PC-9 (cell line): Measurements from ENCODE around the gene IZUMO3. TPM values are rescaled to one million over a fixed set of nuclear protein-coding genes. Genes with fewer than 3 reads are reported as not detected.
A peak's percentile ranks its signal among the peaks of the same experiment; 100 is the strongest.

Experiments used
- Bru-seq: library from RNA; stranded (reverse); fragments of 400-500 nt; gene quantifications from one replicate; lab custom pipeline; 2021; lab: Mats Ljungman, UMichigan
- BruChase-seq, 2 experiments: library from RNA; stranded (reverse); fragments of 400-500 nt; gene quantifications; one replicate each; lab custom pipeline; 2021; lab: Mats Ljungman, UMichigan
- BruUV-seq: library from RNA; stranded (reverse); fragments of 400-500 nt; replicated peaks from 2 replicates; lab custom pipeline; 2021; lab: Mats Ljungman, UMichigan
- CTCF ChIA-PET: fragments of 300-600 bp; sonication (Branson Sonifier 250); formaldehyde crosslinking; loops from one replicate; lab custom pipeline; 2022; ENCODE audit warnings: antibody characterized with exemption; lab: Charles Lee
- POLR2A ChIA-PET: fragments of 300-600 bp; sonication (Branson Sonifier 250); formaldehyde crosslinking; loops from one replicate; lab custom pipeline; 2022; ENCODE audit warnings: antibody characterized with exemption; ENCODE audit not compliant: unreplicated experiment; lab: Charles Lee
- DNase-seq, 2 experiments: peaks; one replicate each; pipeline versions ENCODE4 v3.0.0 to v3.0.0-alpha.2; 2015 to 2022; ENCODE audit warnings: mixed read lengths in 1 of 2
- H2AFZ ChIP-seq: fragments of 200-600 bp; sonication (generic); 2 replicates; pipeline ENCODE4 v1.8.1; 2017; ENCODE audit warnings: antibody characterized with exemption
- H3F3A ChIP-seq: fragments of 200-600 bp; sonication (generic); 2 replicates; pipeline ENCODE4 v1.8.1; 2017; ENCODE audit warnings: antibody characterized with exemption, mild to moderate bottlenecking, low read depth; ENCODE audit not compliant: insufficient read depth
- H3K27ac ChIP-seq: fragments of 200-600 bp; sonication (generic); 2 replicates; pipeline ENCODE4 v1.6.1; 2016; ENCODE audit warnings: mixed run types
- H3K27me3 ChIP-seq: fragments of 200-600 bp; sonication (generic); 2 replicates; pipeline ENCODE4 v1.6.1; 2016; ENCODE audit warnings: low read depth, mixed run types; ENCODE audit not compliant: insufficient read depth
- H3K36me3 ChIP-seq: fragments of 200-600 bp; sonication (generic); 2 replicates; pipeline ENCODE4 v1.6.1; 2016; ENCODE audit warnings: low read depth, mixed run types
- H3K4me1 ChIP-seq: fragments of 200-600 bp; sonication (generic); replicated peaks from 2 replicates; pipeline ENCODE4 v1.6.1; 2016; ENCODE audit warnings: mixed run types; ENCODE audit not compliant: insufficient read depth
- H3K4me2 ChIP-seq: fragments of 200-600 bp; sonication (generic); 2 replicates; pipeline ENCODE4 v1.6.1; 2017; ENCODE audit warnings: mixed run types
- H3K4me3 ChIP-seq: fragments of 200-600 bp; sonication (generic); 2 replicates; pipeline ENCODE4 v1.6.1; 2016; ENCODE audit warnings: mixed run types
- H3K79me2 ChIP-seq: fragments of 200-600 bp; sonication (generic); 2 replicates; pipeline ENCODE4 v1.6.1; 2017; ENCODE audit warnings: low read depth, mixed run types
- H3K9me2 ChIP-seq: fragments of 200-600 bp; sonication (generic); 2 replicates; pipeline ENCODE4 v1.8.1; 2017; ENCODE audit warnings: mild to moderate bottlenecking; ENCODE audit not compliant: insufficient read depth
- H3K9me3 ChIP-seq: fragments of 200-600 bp; sonication (generic); 2 replicates; pipeline ENCODE4 v1.8.1; 2016; ENCODE audit warnings: low read depth; ENCODE audit not compliant: insufficient read depth
- H4K20me1 ChIP-seq: fragments of 200-600 bp; sonication (generic); 2 replicates; pipeline ENCODE4 v1.8.1; 2017; ENCODE audit not compliant: insufficient read depth
- EZH2 ChIP-seq: fragments of 200-600 bp; sonication (generic); IDR thresholded peaks from 2 replicates; pipeline ENCODE4 v1.8.0; 2017; ENCODE audit warnings: antibody characterized with exemption, low read depth
- intact Hi-C: fragments of 100-400 bp; cut with micrococcal nuclease; formaldehyde crosslinking; loops from one replicate; pipeline ENCODE4 v1.10.0; 2022; ENCODE audit not compliant: unreplicated experiment
- long read RNA-seq: library from polyadenylated mRNA; stranded (forward); transcript quantifications from one replicate; pipeline ENCODE4 v2.0.0, GENCODE V29; 2022
- total RNA-seq: library from RNA; stranded (reverse); gene quantifications from 2 replicates; pipeline ENCODE4 v1.2.3, GENCODE V29; 2021
- TF ChIP-seq, protein P1 (sequence below): fragments of 200-600 bp; sonication (generic); conservative IDR thresholded peaks from 2 replicates; pipeline ENCODE4 v1.6.1; 2017; ENCODE audit warnings: mixed run types, antibody characterized with exemption, mild to moderate bottlenecking, moderate library complexity

The IZUMO3 gene, protein sequence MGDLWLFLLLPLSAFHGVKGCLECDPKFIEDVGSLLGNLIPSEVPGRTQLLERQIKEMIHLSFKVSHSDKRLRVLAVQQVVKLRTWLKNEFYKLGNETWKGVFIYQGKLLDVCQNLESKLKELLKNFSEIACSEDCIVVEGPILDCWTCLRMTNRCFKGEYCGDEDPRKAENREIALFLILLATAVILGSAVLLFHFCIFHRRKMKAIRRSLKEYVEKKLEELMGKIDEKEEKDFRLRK
- total RNA-seq (not detected in 2 replicates), Bru-seq, nascent RNA (not detected), BruChase-seq, experiment 1, labeled RNA remaining after a 2-hour chase (not detected), BruChase-seq, experiment 2, labeled RNA remaining after a 6-hour chase (not detected)
- long read RNA-seq, result 0 reads

DNA sequence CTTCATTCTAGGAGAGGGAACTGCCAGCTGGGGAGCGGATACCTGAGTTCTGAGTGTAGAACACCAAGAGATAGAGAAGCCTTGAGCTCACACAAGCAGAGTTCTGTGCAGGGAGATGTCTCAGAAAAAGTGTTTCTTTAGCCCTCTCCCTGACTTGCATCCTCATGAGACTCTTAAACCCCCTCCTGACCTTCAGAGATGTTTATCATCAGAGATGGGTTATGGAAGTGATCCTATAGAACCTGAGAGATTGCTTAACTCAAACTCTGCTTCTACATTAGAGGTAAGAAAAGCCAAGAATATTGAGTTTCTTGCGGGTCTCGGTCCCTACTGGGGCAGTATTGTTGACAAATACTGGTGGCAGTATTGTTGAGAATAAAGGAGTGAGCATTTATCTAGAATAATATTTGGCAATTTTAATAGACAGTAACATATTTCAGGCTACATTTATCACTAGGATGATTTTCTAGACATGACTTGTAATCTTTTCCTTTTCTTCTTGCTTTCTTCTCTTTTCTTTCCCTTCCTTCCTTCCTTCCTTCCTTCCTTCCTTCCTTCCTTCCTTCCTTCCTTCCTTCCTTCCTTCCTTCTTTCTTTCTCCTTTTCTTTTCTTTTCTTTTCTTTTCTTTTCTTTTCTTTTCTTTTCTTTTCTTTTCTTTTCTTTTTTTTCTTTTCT, at the start of gene IZUMO3:
IZUMO3 (minus strand) TSS at position 51 of the 676 bp plus-strand sequence. CDS start 248 bp downstream, outside the sequence.
- Histone ChIP-seq H2AFZ (no peak within 1 kb of the TSS), H3K4me2 (no peak within 1 kb of the TSS), H3K79me2 (no peaks in the 10 kb centered on the region), H3K9me2 (no peaks in the 10 kb centered on the region), H3K9me3 (no peaks in the 10 kb centered on the region), H3F3A (no peaks in the 10 kb centered on the region), H3K27me3 (no peaks in the 10 kb centered on the region), H3K4me3 (no peak within 1 kb of the TSS), H3K27ac (no peak within 1 kb of the TSS), H4K20me1 (no peaks in the 10 kb centered on the region), H3K36me3 (no peaks in the 10 kb centered on the region), H3K4me1 (no peaks in the 10 kb centered on the region)
- ChIA-PET POLR2A (no interaction called here), CTCF (no interaction called here)
- no peak for DNase-seq
- intact Hi-C loops, result no loop called here
- BruUV-seq, result no TSS peak
- TF ChIP-seq, protein P1, sequence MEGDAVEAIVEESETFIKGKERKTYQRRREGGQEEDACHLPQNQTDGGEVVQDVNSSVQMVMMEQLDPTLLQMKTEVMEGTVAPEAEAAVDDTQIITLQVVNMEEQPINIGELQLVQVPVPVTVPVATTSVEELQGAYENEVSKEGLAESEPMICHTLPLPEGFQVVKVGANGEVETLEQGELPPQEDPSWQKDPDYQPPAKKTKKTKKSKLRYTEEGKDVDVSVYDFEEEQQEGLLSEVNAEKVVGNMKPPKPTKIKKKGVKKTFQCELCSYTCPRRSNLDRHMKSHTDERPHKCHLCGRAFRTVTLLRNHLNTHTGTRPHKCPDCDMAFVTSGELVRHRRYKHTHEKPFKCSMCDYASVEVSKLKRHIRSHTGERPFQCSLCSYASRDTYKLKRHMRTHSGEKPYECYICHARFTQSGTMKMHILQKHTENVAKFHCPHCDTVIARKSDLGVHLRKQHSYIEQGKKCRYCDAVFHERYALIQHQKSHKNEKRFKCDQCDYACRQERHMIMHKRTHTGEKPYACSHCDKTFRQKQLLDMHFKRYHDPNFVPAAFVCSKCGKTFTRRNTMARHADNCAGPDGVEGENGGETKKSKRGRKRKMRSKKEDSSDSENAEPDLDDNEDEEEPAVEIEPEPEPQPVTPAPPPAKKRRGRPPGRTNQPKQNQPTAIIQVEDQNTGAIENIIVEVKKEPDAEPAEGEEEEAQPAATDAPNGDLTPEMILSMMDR, result no peak
- no peak for TF ChIP-seq EZH2

DNA sequence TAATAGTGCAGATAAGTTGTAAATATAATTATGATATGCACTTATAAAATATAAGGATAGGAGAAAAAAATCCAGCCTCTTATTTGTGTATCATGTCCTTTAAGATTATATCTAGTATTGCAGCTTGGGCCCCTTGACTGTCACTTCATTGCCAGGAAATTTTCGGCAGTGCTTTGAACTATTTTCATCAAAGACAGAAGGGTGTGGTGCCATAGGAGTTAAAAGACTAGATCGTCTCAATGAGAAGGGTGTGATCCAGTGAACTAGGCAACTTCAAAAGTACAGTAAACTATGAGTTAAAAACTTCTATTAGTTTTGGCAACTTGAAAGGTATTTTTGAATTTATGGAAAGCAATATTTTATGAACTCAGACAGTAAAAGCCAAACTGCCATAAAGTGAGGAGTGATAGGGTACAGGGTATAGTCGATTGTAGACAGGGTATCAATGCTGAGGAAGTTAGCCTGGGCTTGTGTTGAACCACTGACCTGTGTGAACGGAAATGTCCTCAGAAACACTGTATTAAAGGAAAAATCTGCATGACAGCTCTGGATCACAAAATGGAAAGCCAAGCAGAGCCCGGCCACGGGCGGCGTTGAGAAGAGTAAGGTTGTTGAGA, 48.6 kb upstream of the IZUMO3 start:
- no peak for DNase-seq
- no peak overlapping the region for H2AFZ ChIP-seq
- no peaks in the 10 kb centered on the region for H4K20me1 ChIP-seq
- no peaks in the 10 kb centered on the region for H3K9me3 ChIP-seq
- BruUV-seq, result no TSS peak
- no peak overlapping the region for H3K27ac ChIP-seq
- intact Hi-C loops, result no loop called here
- TF ChIP-seq EZH2, result no peak
- TF ChIP-seq, protein P1, result no peak
- H3K4me2 ChIP-seq, result no peak overlapping the region
- no peaks in the 10 kb centered on the region for H3K27me3 ChIP-seq
- CTCF ChIA-PET, result no interaction called here
- H3K79me2 ChIP-seq, result no peaks in the 10 kb centered on the region
- H3K36me3 ChIP-seq, result no peaks in the 10 kb centered on the region
- no peaks in the 10 kb centered on the region for H3F3A ChIP-seq
- no peaks in the 10 kb centered on the region for H3K9me2 ChIP-seq
- POLR2A ChIA-PET, result no interaction called here
- H3K4me3 ChIP-seq, result no peak overlapping the region
- no peaks in the 10 kb centered on the region for H3K4me1 ChIP-seq

DNA sequence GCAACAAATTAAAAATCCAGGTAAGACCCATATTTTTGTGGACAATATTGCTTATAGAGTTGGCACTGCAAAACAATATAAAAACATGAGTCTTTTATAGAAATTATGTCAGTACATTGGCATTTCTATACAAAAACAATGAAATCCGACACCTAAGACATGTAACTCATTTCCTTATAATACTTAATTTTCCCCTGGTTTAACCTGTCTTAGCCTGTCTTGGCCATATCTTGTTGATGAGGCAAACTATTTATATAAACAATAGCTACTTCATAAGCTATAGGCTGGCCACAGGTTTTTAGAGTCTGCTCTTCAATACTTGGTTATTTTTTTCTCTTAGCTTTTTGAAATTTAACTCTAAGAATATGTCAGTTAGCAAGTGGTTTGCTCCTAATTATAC, 44.7 kb upstream of the IZUMO3 start:
- Histone ChIP-seq H3K36me3 (no peaks in the 10 kb centered on the region), H3K9me3 (no peaks in the 10 kb centered on the region), H3K27me3 (no peaks in the 10 kb centered on the region), H3F3A (no peaks in the 10 kb centered on the region), H3K4me1 (no peaks in the 10 kb centered on the region), H3K79me2 (no peaks in the 10 kb centered on the region), H3K27ac (no peak overlapping the region), H3K4me3 (no peak overlapping the region), H4K20me1 (no peaks in the 10 kb centered on the region), H2AFZ (no peak overlapping the region), H3K4me2 (no peak overlapping the region), H3K9me2 (no peaks in the 10 kb centered on the region)
- ChIA-PET POLR2A (no interaction called here), CTCF (no interaction called here)
- intact Hi-C loops, result no loop called here
- no TSS peak for BruUV-seq
- no peak for TF ChIP-seq EZH2
- TF ChIP-seq, protein P1, result no peak
- DNase-seq, result peak in 1 of 2 experiments; percentile 36
